Neuronal stem cell (in vitro differentiated cells): Measurements from ENCODE around the gene NPAS3. TPM values are rescaled to one million over a fixed set of nuclear protein-coding genes. Genes with fewer than 3 reads are reported as not detected.

Source experiments
- DNase-seq: peaks from one replicate; pipeline ENCODE4 v3.0.0-alpha.2; 2013; ENCODE audit warnings: low spot score
- H2AFZ ChIP-seq: one replicate; pipeline ENCODE4 v1.6.1; 2013; ENCODE audit warnings: mild to moderate bottlenecking, low read length, inconsistent platforms
- H2AK5ac ChIP-seq: 2 replicates; pipeline ENCODE4 v1.6.1; 2013; ENCODE audit warnings: low read depth, mild to moderate bottlenecking, inconsistent platforms, low read length, moderate library complexity, mixed read lengths
- H2BK120ac ChIP-seq: 2 replicates; pipeline ENCODE4 v1.6.1; 2013; ENCODE audit warnings: low read depth, mild to moderate bottlenecking, inconsistent platforms, low read length, moderate library complexity, mixed read lengths
- H2BK12ac ChIP-seq: one replicate; pipeline ENCODE4 v1.6.1; 2013; ENCODE audit warnings: low read length, inconsistent platforms
- H2BK15ac ChIP-seq: 2 replicates; pipeline ENCODE4 v1.6.1; 2013; ENCODE audit warnings: mild to moderate bottlenecking, low read length, inconsistent platforms, mixed read lengths
- H2BK5ac ChIP-seq: one replicate; pipeline ENCODE4 v1.6.1; 2013; ENCODE audit warnings: inconsistent platforms, mild to moderate bottlenecking, low read length, moderate library complexity
- H3K14ac ChIP-seq: one replicate; pipeline ENCODE4 v1.6.1; 2013; ENCODE audit warnings: low read length, inconsistent platforms
- H3K18ac ChIP-seq: 2 replicates; pipeline ENCODE4 v1.6.1; 2013; ENCODE audit warnings: low read length, inconsistent platforms
- H3K23ac ChIP-seq: 2 replicates; pipeline ENCODE4 v1.6.1; 2013; ENCODE audit warnings: low read depth, mild to moderate bottlenecking, mixed read lengths, low read length, inconsistent platforms; ENCODE audit not compliant: poor library complexity
- H3K27ac ChIP-seq: replicated peaks from 3 replicates; pipeline ENCODE4 v1.5.1; 2013; ENCODE audit warnings: low read length, inconsistent platforms
- H3K27me3 ChIP-seq, 3 experiments: 2 replicates each; pipeline ENCODE4 v1.6.1; 2013; ENCODE audit warnings: low read length in 3 of 3, mild to moderate bottlenecking in 2 of 3, inconsistent platforms in 1 of 3, low read depth in 1 of 3, mixed read lengths in 1 of 3, moderate library complexity in 1 of 3; ENCODE audit not compliant: control insufficient read depth in 3 of 3, insufficient read depth in 3 of 3
- H3K36me3 ChIP-seq, 2 donors: replicated peaks in 1 of 2; 2 replicates each; pipeline ENCODE4 v1.6.1; 2013; ENCODE audit warnings: low read length in 2 of 2; ENCODE audit not compliant: control insufficient read depth in 2 of 2, insufficient read depth in 2 of 2
- H3K4ac ChIP-seq: 2 replicates; pipeline ENCODE4 v1.6.1; 2013; ENCODE audit warnings: inconsistent platforms, mild to moderate bottlenecking, low read length, moderate library complexity
- H3K4me1 ChIP-seq, 2 donors: 1 replicate in 1 of 2; 2 replicates in 1 of 2; pipeline ENCODE4 v1.6.1; 2013; ENCODE audit warnings: low read length in 2 of 2, low read depth in 1 of 2; ENCODE audit not compliant: control insufficient read depth in 2 of 2, insufficient read depth in 1 of 2
- H3K4me2 ChIP-seq: one replicate; pipeline ENCODE4 v1.6.1; 2013; ENCODE audit warnings: mild to moderate bottlenecking, low read length, inconsistent platforms; ENCODE audit not compliant: insufficient read depth, poor library complexity, severe bottlenecking
- H3K4me3 ChIP-seq, 2 donors: 2 replicates each; pipeline ENCODE4 v1.5.1; 2013; ENCODE audit warnings: low read length in 2 of 2, mild to moderate bottlenecking in 2 of 2, inconsistent platforms in 1 of 2, moderate library complexity in 1 of 2
- H3K79me1 ChIP-seq: one replicate; pipeline ENCODE4 v1.6.1; 2013; ENCODE audit warnings: low read depth, mild to moderate bottlenecking, inconsistent platforms, low read length, moderate library complexity
- H3K9ac ChIP-seq: one replicate; pipeline ENCODE4 v1.6.1; 2013; ENCODE audit warnings: mild to moderate bottlenecking, low read depth, low read length, inconsistent platforms; ENCODE audit not compliant: poor library complexity
- H3K9me3 ChIP-seq, 2 donors: replicated peaks in 1 of 2; 2 replicates each; pipeline versions ENCODE3 to v1.6.1; 2013; ENCODE audit warnings: low read length in 2 of 2, mild to moderate bottlenecking in 2 of 2, inconsistent platforms in 1 of 2, low read depth in 1 of 2, mixed read lengths in 1 of 2, moderate library complexity in 1 of 2; ENCODE audit not compliant: control insufficient read depth in 2 of 2, insufficient read depth in 1 of 2
- H4K8ac ChIP-seq: one replicate; pipeline ENCODE4 v1.6.1; 2013; ENCODE audit warnings: low read depth, mild to moderate bottlenecking, inconsistent platforms, low read length, moderate library complexity
- H4K91ac ChIP-seq: one replicate; pipeline ENCODE4 v1.6.1; 2013; ENCODE audit warnings: low read length, low read depth, mild to moderate bottlenecking, inconsistent platforms; ENCODE audit not compliant: poor library complexity
- WGBS, 2 donors: extraction: QIAGEN DNeasy Blood & Tissue Kit; methylation state at CpG; one replicate each; pipeline ENCODE4 v1.1.7; 2013; ENCODE audit warnings: missing lambda C conversion rate in 2 of 2, mixed read lengths in 1 of 2; ENCODE audit not compliant: insufficient read length in 2 of 2, insufficient replicate concordance in 1 of 2; ENCODE audit errors: extremely low coverage in 2 of 2; 5-methylcytosine and 5-hydroxymethylcytosine counted together
- polyA plus RNA-seq, 2 experiments: library from polyadenylated mRNA; stranded (reverse); fragments of 200-250 nt; gene quantifications; one replicate each; pipeline ENCODE4 v1.2.3, GENCODE V29; 2013

NPAS3 gene
- polyA plus RNA-seq (2013, experiment 1 of 2): 1.8 TPM
- 1.8 TPM for polyA plus RNA-seq (2013, experiment 2 of 2)

- Histone ChIP-seq H3K9ac (peak within 1 kb of the TSS; percentile 60), H3K23ac (peak within 1 kb of the TSS; percentile 75), H3K14ac (peak within 1 kb of the TSS; percentile 3), H3K36me3 (peaks cover 0 to 27% of the 10 kb centered on the region in 2 donors), H3K18ac (peak within 1 kb of the TSS; percentile 87), H3K79me1 (no peaks in the 10 kb centered on the region), H3K9me3 (no peaks in the 10 kb centered on the region), H4K91ac (no peak within 1 kb of the TSS), H2AK5ac (peak within 1 kb of the TSS; percentile 15), H3K4me2 (peak within 1 kb of the TSS; percentile 75), H2BK15ac (peak within 1 kb of the TSS; percentile 37), H3K4me3 (peak within 1 kb of the TSS; percentile 57 to 84), H2BK5ac (no peak within 1 kb of the TSS), H3K4ac (no peak within 1 kb of the TSS), H4K8ac (no peak within 1 kb of the TSS), H2AFZ (no peak within 1 kb of the TSS), H3K27me3 (peaks cover 0 to 19% (median 0%) of the 10 kb centered on the region in 3 experiments), H3K27ac (peak within 1 kb of the TSS; percentile 21), H2BK120ac (no peak within 1 kb of the TSS), H2BK12ac (no peak within 1 kb of the TSS), H3K4me1 (peaks cover 6 to 26% of the 10 kb centered on the region in 2 donors)
- no peak for DNase-seq
- WGBS, 2 donors: no CpG with 5 or more reads among the region's 92 CpGs
Observed at GRCh38 chr14:32938719-32939253, at the start of gene NPAS3. TSS of gene NPAS3 (plus strand) at chr14:32938879.

GRCh38 chr14:32896979-32897697 is 41.5 kb upstream of the NPAS3 start:
- no peak overlapping the region for H3K23ac ChIP-seq
- no peak overlapping the region for H4K91ac ChIP-seq
- H3K4ac ChIP-seq: no peak overlapping the region
- WGBS, 2 donors: no CpG with 5 or more reads among the region's 10 CpGs
- no peak overlapping the region for H4K8ac ChIP-seq
- no peak overlapping the region for H2AK5ac ChIP-seq
- no peak overlapping the region for H2BK120ac ChIP-seq
- H2BK15ac ChIP-seq: no peak overlapping the region
- H3K36me3 ChIP-seq: no peaks in the 10 kb centered on the region
- no peaks in the 10 kb centered on the region for H3K4me1 ChIP-seq
- H3K4me2 ChIP-seq: no peak overlapping the region
- H2AFZ ChIP-seq: peak overlapping the region; percentile 82
- H3K27ac ChIP-seq: no peak overlapping the region
- no peak overlapping the region for H2BK5ac ChIP-seq
- H3K9me3 ChIP-seq: no peaks in the 10 kb centered on the region
- no peak overlapping the region for H3K4me3 ChIP-seq
- no peaks in the 10 kb centered on the region for H3K79me1 ChIP-seq
- H3K14ac ChIP-seq: no peak overlapping the region
- no peaks in the 10 kb centered on the region for H3K27me3 ChIP-seq
- H2BK12ac ChIP-seq: no peak overlapping the region
- no peak overlapping the region for H3K9ac ChIP-seq
- H3K18ac ChIP-seq: no peak overlapping the region
- no peak for DNase-seq

DNA sequence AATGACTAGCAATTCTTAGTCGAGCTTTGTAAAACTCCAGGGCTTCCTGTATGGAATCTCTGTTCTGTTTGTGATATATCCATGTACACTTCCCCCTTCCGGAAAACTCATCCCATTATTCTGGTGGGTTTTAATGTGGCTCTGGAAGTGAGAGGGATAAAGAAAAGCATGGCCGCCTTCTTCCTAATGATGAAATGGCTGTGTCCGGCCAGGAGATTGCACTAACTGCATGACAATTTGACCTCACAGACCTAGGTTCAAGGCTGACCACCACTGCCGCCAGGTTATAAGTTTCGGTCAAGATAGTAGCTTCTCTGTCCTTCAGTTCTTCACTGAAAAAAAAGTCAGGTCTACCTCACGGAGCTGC is 41.0 kb upstream of the NPAS3 start:
- Histone ChIP-seq H2AK5ac (no peak overlapping the region), H2BK5ac (no peak overlapping the region), H3K9ac (no peak overlapping the region), H3K23ac (no peak overlapping the region), H3K4me2 (no peak overlapping the region), H2AFZ (peak overlapping the region; percentile 82), H2BK15ac (no peak overlapping the region), H4K8ac (no peak overlapping the region), H3K9me3 (no peaks in the 10 kb centered on the region), H2BK120ac (no peak overlapping the region), H3K4me3 (no peak overlapping the region), H3K14ac (no peak overlapping the region), H3K36me3 (no peaks in the 10 kb centered on the region), H3K79me1 (no peaks in the 10 kb centered on the region), H3K18ac (no peak overlapping the region), H3K4me1 (no peaks in the 10 kb centered on the region), H3K4ac (no peak overlapping the region), H4K91ac (no peak overlapping the region), H3K27ac (no peak overlapping the region), H3K27me3 (no peaks in the 10 kb centered on the region), H2BK12ac (no peak overlapping the region)
- DNase-seq: no peak
- no CpG with 5 or more reads among the region's 7 CpGs for WGBS, 2 donors

DNA sequence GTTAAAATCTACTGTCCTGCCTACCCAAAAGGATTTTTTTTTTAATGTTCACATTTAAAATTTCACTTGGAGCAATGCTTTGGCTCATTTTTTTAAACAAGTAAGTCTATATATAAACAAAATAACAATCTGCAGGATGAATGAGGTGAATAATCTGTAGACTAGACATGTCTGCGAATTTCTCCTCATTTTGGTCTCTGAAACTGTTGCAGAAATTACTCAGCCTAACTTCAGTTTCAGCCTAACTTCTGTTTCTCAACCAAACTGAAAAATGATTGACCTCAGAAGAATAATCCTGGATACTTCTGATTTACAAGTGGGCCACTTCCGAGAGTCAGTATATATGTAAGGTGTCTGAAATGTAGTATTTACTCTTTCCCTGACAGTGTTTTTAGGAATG is 39.8 kb upstream of the NPAS3 start:
- Histone ChIP-seq H3K36me3 (no peaks in the 10 kb centered on the region), H4K91ac (no peak overlapping the region), H3K9ac (no peak overlapping the region), H3K9me3 (no peaks in the 10 kb centered on the region), H3K14ac (no peak overlapping the region), H2BK12ac (no peak overlapping the region), H3K23ac (no peak overlapping the region), H2BK5ac (no peak overlapping the region), H2BK15ac (no peak overlapping the region), H3K18ac (no peak overlapping the region), H3K27me3 (no peaks in the 10 kb centered on the region), H3K4me3 (no peak overlapping the region), H2AFZ (no peak overlapping the region), H3K4ac (no peak overlapping the region), H4K8ac (no peak overlapping the region), H2BK120ac (no peak overlapping the region), H3K4me1 (no peaks in the 10 kb centered on the region), H2AK5ac (no peak overlapping the region), H3K4me2 (no peak overlapping the region), H3K27ac (no peak overlapping the region), H3K79me1 (no peaks in the 10 kb centered on the region)
- WGBS, 2 donors: no CpG with 5 or more reads among the region's 2 CpGs
- DNase-seq: no peak
